Erythroblast (primary cell): ENCODE results near the gene NCR2.

ENCODE experiments used
- GATA1 ChIP-seq: IDR thresholded peaks from 2 replicates; pipeline ENCODE4 v1.6.1; 2011; ENCODE audit warnings: low read depth, mild to moderate bottlenecking, control low read depth, low read length, moderate library complexity
- POLR2A ChIP-seq: IDR thresholded peaks from 2 replicates; pipeline ENCODE4 v1.6.1; 2011; ENCODE audit warnings: mild to moderate bottlenecking, low read length

DNA sequence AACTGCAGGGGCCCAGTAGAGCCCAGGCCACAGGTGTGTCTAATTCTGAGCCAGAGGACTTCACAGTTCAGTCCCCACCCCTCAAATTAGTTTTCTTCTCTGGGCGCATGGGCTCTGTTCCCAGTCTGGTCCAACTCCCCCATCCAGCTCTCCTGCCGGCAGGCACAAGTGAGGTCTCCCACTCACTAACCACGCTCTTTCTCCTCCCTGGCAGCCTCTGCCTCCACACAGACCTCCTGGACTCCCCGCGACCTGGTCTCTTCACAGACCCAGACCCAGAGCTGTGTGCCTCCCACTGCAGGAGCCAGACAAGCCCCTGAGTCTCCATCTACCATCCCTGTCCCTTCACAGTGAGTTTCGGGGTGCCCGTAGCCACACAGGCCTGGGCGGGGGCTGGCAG is 6.2 kb downstream of the NCR2 start:
- no peak for TF ChIP-seq POLR2A
- TF ChIP-seq GATA1: no peak
